IPS DF 4.7 (cell line): ENCODE results near the gene RUNX2.

Experiments used
- DNase-seq: peaks from one replicate; pipeline ENCODE4 v3.0.0-alpha.2; 2013; ENCODE audit warnings: low spot score; ENCODE audit errors: extremely low read depth

RUNX2 gene

GRCh38 chr6:45637611-45638257, 309.6 kb downstream of the RUNX2 start:
- DNase-seq = no peak

- DNase-seq = no peak
Observed at GRCh38 chr6:45640081-45640491, 312.0 kb downstream of the RUNX2 start.

GRCh38 chr6:45640811-45641210, 312.7 kb downstream of the RUNX2 start:
- no peak for DNase-seq

GRCh38 chr6:45642331-45643125, 314.4 kb downstream of the RUNX2 start:
- no peak for DNase-seq

GRCh38 chr6:45643126-45643525, 315.0 kb downstream of the RUNX2 start:
- no peak for DNase-seq

GRCh38 chr6:45644720-45645119, 316.6 kb downstream of the RUNX2 start:
- no peak for DNase-seq

- DNase-seq = no peak
Observed at GRCh38 chr6:45645302-45645701, 317.2 kb downstream of the RUNX2 start.

GRCh38 chr6:45647341-45648261, 319.5 kb downstream of the RUNX2 start:
- DNase-seq = no peak

- DNase-seq = no peak
Observed at GRCh38 chr6:45648262-45648620, 320.1 kb downstream of the RUNX2 start.

- DNase-seq = no peak
Observed at GRCh38 chr6:45650524-45651135, 322.5 kb downstream of the RUNX2 start.

GRCh38 chr6:45651301-45651700, 323.2 kb downstream of the RUNX2 start:
- DNase-seq = no peak

GRCh38 chr6:45652416-45652815, 324.3 kb downstream of the RUNX2 start:
- DNase-seq = no peak

- DNase-seq = no peak
Observed at GRCh38 chr6:45653117-45653883, 325.2 kb downstream of the RUNX2 start.

GRCh38 chr6:45654673-45655072, 326.5 kb downstream of the RUNX2 start:
- no peak for DNase-seq

- no peak for DNase-seq
Observed at GRCh38 chr6:45655745-45656476, 327.8 kb downstream of the RUNX2 start.

GRCh38 chr6:45657226-45657625, 329.1 kb downstream of the RUNX2 start:
- DNase-seq = no peak

GRCh38 chr6:45658400-45658799, 330.3 kb downstream of the RUNX2 start:
- DNase-seq = no peak

- no peak for DNase-seq
Observed at GRCh38 chr6:45658958-45659357, 330.8 kb downstream of the RUNX2 start.

- no peak for DNase-seq
Observed at GRCh38 chr6:45661661-45662060, 333.5 kb downstream of the RUNX2 start.
